Tibial nerve (tissue), 4 donors: ENCODE data around the gene RASA3.

Experiments
- EP300 ChIP-seq, 2 donors: sonication (generic); formaldehyde crosslinking; IDR thresholded peaks; one replicate each; pipeline ENCODE4 v1.6.1; 2017; ENCODE audit warnings: antibody characterized with exemption in 2 of 2, mild to moderate bottlenecking in 1 of 2
- POLR2A ChIP-seq, 2 donors: fragments of 450-650 bp; IDR thresholded peaks; one replicate each; pipeline ENCODE4 v1.6.1; 2017; ENCODE audit warnings: antibody characterized with exemption in 2 of 2, mild to moderate bottlenecking in 2 of 2, moderate library complexity in 2 of 2
- TF ChIP-seq, protein P1 (sequence below), 5 experiments: fragments of 200-600 bp in 3 of 5; fragments of 450-650 bp in 2 of 5; sonication (generic) in 3 of 5; IDR thresholded peaks; one replicate each; pipeline ENCODE4 v1.5.1; 2016 to 2019; ENCODE audit warnings: antibody characterized with exemption in 5 of 5, mild to moderate bottlenecking in 3 of 5, moderate library complexity in 2 of 5

DNA sequence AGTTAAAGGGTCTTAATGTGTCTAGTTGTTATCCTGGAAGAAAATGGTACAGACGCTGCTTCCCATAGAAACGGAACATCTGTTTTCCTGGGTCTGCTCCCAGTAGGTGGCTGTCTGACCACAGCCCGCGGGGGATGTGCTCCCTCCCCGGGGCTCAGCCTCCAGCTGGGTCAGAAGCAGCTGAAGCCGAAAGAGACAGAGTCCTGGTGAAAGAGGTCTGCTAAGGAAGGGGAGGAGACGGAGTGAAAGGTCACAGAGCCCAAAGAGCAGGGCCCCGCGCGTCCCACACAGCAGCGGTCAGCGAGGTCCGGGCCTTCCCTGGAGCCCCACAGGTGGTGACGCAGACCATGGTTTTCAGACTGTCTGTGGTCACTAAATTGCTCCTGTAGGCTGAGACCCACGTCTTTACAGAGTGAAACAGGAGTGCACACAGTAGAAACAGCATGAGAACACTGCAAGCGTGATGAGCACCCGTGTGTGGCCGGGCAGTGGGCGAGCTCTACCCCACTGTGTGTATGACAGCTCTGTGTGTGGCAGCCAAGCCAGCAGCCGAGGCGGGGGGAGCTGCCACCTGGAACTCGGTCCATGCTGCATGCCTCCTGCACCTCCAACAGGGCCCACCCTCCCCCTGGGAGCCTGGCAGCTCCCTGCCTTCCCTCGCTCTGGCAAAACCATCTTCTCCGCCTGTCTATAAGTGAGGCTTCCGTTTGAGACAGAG, 106.5 kb downstream of the RASA3 start:
- TF ChIP-seq, protein P1, sequence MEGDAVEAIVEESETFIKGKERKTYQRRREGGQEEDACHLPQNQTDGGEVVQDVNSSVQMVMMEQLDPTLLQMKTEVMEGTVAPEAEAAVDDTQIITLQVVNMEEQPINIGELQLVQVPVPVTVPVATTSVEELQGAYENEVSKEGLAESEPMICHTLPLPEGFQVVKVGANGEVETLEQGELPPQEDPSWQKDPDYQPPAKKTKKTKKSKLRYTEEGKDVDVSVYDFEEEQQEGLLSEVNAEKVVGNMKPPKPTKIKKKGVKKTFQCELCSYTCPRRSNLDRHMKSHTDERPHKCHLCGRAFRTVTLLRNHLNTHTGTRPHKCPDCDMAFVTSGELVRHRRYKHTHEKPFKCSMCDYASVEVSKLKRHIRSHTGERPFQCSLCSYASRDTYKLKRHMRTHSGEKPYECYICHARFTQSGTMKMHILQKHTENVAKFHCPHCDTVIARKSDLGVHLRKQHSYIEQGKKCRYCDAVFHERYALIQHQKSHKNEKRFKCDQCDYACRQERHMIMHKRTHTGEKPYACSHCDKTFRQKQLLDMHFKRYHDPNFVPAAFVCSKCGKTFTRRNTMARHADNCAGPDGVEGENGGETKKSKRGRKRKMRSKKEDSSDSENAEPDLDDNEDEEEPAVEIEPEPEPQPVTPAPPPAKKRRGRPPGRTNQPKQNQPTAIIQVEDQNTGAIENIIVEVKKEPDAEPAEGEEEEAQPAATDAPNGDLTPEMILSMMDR (IDR thresholded peaks at IDR 0.05), result no peak
- no peak for TF ChIP-seq EP300 (IDR thresholded peaks at IDR 0.05)
- no peak for TF ChIP-seq POLR2A (IDR thresholded peaks at IDR 0.05)
